Common myeloid progenitor, CD34-positive (primary cell): Measurements from ENCODE around the gene SUPT7L.
A peak's percentile ranks its signal among the peaks of the same experiment; 100 is the strongest.
"Not testable (repeated sequence)": the region's sequence is repeated elsewhere in the genome, so short reads cannot be mapped to it uniquely, and the experiment has no call there.

Experiments used
- CTCF ChIA-PET: fragments of 350-600 bp; sonication (Branson Sonifier 250); formaldehyde crosslinking; loops from one replicate; lab custom pipeline; 2021; ENCODE audit warnings: antibody characterized with exemption; lab: Charles Lee
- POLR2A ChIA-PET: fragments of 350-600 bp; sonication (Branson Sonifier 250); formaldehyde crosslinking; loops from one replicate; lab custom pipeline; 2021; ENCODE audit warnings: antibody characterized with exemption; lab: Charles Lee
- DNase-seq, 3 donors: peaks; one replicate each; pipeline versions ENCODE4 v3.0.0 to v3.0.0-alpha.2; 2013
- H3K27ac ChIP-seq, 2 experiments: 1 replicate in 1 of 2; 2 replicates in 1 of 2; pipeline ENCODE4 v1.7.0; 2013; ENCODE audit warnings: inconsistent platforms in 2 of 2, low read length in 2 of 2, mild to moderate bottlenecking in 2 of 2, low read depth in 1 of 2, moderate library complexity in 1 of 2; ENCODE audit not compliant: severe bottlenecking in 2 of 2, insufficient read depth in 1 of 2, poor library complexity in 1 of 2
- H3K27me3 ChIP-seq, 5 experiments: replicated peaks in 2 of 5; 1 replicate in 3 of 5; 2 replicates in 2 of 5; pipeline versions ENCODE4 v1.6.1 to v1.7.0; 2013; ENCODE audit warnings: low read length in 4 of 5, mild to moderate bottlenecking in 2 of 5, moderate library complexity in 2 of 5, inconsistent platforms in 1 of 5; ENCODE audit not compliant: insufficient read depth in 5 of 5, control insufficient read depth in 4 of 5
- H3K36me3 ChIP-seq, 4 experiments: 1 replicate in 2 of 4; 2 replicates in 2 of 4; pipeline versions ENCODE4 v1.6.1 to v1.7.0; 2013; ENCODE audit warnings: low read length in 3 of 4, control low read depth in 1 of 4, mild to moderate bottlenecking in 1 of 4; ENCODE audit not compliant: control insufficient read depth in 4 of 4, insufficient read depth in 4 of 4
- H3K4me1 ChIP-seq, 4 experiments: 1 replicate in 3 of 4; 2 replicates in 1 of 4; pipeline versions ENCODE4 v1.6.1 to v1.7.1; 2013; ENCODE audit warnings: low read length in 3 of 4, mild to moderate bottlenecking in 3 of 4, control low read depth in 1 of 4, inconsistent platforms in 1 of 4, moderate library complexity in 1 of 4; ENCODE audit not compliant: control insufficient read depth in 4 of 4, insufficient read depth in 4 of 4; ENCODE audit errors: control extremely low read depth in 1 of 4
- H3K4me3 ChIP-seq, 7 experiments: 1 replicate in 4 of 7; 2 replicates in 3 of 7; pipeline versions ENCODE4 v1.5.1 to v1.7.0; 2013; ENCODE audit warnings: mild to moderate bottlenecking in 7 of 7, low read length in 6 of 7, moderate library complexity in 6 of 7, inconsistent platforms in 2 of 7, low read depth in 2 of 7, control low read depth in 1 of 7; ENCODE audit not compliant: insufficient read depth in 4 of 7, control insufficient read depth in 1 of 7; ENCODE audit errors: extremely low read depth in 1 of 7
- H3K9me3 ChIP-seq, 5 experiments: 1 replicate in 4 of 5; 2 replicates in 1 of 5; pipeline versions ENCODE4 v1.6.1 to v1.7.1; 2013; ENCODE audit warnings: low read length in 4 of 5, mild to moderate bottlenecking in 2 of 5, inconsistent platforms in 1 of 5, low read depth in 1 of 5, moderate library complexity in 1 of 5; ENCODE audit not compliant: control insufficient read depth in 4 of 5, insufficient read depth in 2 of 5; ENCODE audit errors: control extremely low read depth in 1 of 5
- WGBS: methylation state at CpG from one replicate; pipeline ENCODE4 v1.1.5; 2013; ENCODE audit not compliant: insufficient coverage; 5-methylcytosine and 5-hydroxymethylcytosine counted together

The SUPT7L gene

DNA sequence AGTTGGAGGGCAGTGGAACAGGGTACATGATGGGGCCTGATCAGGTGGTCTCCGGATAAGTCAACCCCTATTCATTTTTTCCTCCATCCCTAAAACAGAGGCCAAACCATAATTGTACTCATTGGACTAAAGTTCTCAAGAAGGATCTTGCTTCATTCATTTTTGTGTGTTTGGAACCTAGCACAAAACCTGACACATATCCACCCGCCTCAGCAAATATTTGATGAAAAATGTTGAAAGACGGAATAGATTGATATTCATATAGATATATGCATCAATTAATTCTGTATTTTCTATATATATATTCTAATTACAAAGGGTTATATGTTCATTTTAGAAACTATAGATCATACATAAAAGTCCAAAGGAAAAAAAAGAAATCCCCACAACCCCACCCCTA, 22.2 kb upstream of the SUPT7L start:
- CTCF ChIA-PET = no interaction called here
- peaks cover 25 to 43% (median 36%) of the 10 kb centered on the region in 4 experiments for H3K36me3 ChIP-seq
- H3K4me3 ChIP-seq = no peak overlapping the region
- DNase-seq = no peak
- H3K27ac ChIP-seq = no peak overlapping the region
- peaks cover 0 to 5% (median 2%) of the 10 kb centered on the region in 4 experiments for H3K4me1 ChIP-seq
- H3K27me3 ChIP-seq = no peaks in the 10 kb centered on the region
- WGBS = no CpG with 5 or more reads among the region's 3 CpGs
- POLR2A ChIA-PET = no interaction called here
- H3K9me3 ChIP-seq = no peaks in the 10 kb centered on the region

DNA sequence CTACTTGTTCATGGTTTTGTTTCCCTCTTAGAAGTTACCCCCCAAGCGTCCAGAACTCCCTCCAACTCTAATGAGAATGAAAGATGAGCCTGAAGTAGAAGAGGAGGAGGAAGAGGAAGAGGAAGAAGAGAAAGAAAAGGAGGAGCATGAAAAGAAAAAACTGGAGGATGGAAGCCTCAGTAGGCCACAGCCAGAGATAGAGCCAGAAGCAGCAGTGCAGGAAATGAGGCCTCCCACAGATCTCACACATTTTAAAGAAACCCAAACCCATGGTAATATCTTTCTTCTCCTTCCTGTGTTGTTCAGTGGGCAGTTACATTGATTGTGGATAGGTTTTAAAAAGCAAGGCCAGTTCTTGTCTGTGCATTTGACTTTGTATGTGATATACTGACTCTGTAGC, 21.6 kb upstream of the SUPT7L start:
- peaks cover 27 to 43% (median 36%) of the 10 kb centered on the region in 4 experiments for H3K36me3 ChIP-seq
- DNase-seq, H3K27me3 ChIP-seq, POLR2A ChIA-PET, H3K4me1 ChIP-seq, H3K9me3 ChIP-seq, H3K4me3 ChIP-seq, H3K27ac ChIP-seq: not testable (repeated sequence)
- WGBS = no CpG with 5 or more reads among the region's 1 CpG
- CTCF ChIA-PET = interaction anchor here (1.8 to 4.9 kb wide), 4 partner anchors 11 to 24 kb away, joined by 4 to 57 read pairs (median 13); partner anchors contain the start of genes SLC4A1AP and SUPT7L

DNA sequence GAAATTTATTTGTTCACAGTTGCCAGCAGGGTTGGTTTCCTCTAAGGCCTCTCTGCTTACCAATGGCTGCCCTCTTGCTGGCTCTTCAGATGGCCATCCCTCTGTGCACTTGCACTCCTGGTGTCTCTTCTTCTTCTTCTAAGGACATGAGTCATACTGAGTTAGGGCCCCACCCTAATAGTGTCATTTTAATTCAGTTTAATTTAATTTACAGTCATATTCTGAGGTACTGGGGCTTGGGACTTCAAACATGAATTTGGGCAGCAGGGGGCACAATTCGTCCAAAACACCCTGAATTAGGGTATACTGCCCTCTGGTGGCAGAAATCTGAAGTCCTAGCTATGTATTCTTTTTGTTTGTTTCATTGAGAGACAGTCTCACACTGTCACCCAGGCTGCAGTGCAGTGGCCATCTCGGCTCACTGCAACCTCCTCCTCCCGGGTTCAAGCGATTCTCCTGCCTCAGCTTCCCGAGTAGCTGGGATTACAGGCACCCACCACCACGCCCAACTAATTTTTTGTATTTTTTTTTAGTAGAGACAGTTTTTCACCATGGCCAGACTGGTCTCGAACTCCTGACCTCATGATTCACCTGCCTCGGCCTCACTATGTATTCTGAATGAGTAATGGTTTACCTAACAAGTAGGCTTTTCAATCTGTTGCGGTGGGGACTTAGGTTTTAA, 20.1 kb upstream of the SUPT7L start:
- no peaks in the 10 kb centered on the region for H3K9me3 ChIP-seq
- DNase-seq = peak; percentile 95 to 99 (median 96)
- POLR2A ChIA-PET = no interaction called here
- CTCF ChIA-PET = interaction anchor here (0.6 to 4.9 kb wide), 27 partner anchors 7 to 761 kb away, joined by 3 to 57 read pairs (median 4); partner anchors contain the start of genes CCDC121, GPN1, SLC4A1AP and SUPT7L
- WGBS = 19% methylated on average over 5 of the region's 9 CpGs
- H3K27me3 ChIP-seq = no peaks in the 10 kb centered on the region
- H3K27ac ChIP-seq = no peak overlapping the region
- peaks cover 21 to 47% (median 35%) of the 10 kb centered on the region in 4 experiments for H3K36me3 ChIP-seq
- H3K4me1 ChIP-seq = peaks cover 0 to 5% (median 2%) of the 10 kb centered on the region in 4 experiments
- H3K4me3 ChIP-seq = no peak overlapping the region

DNA sequence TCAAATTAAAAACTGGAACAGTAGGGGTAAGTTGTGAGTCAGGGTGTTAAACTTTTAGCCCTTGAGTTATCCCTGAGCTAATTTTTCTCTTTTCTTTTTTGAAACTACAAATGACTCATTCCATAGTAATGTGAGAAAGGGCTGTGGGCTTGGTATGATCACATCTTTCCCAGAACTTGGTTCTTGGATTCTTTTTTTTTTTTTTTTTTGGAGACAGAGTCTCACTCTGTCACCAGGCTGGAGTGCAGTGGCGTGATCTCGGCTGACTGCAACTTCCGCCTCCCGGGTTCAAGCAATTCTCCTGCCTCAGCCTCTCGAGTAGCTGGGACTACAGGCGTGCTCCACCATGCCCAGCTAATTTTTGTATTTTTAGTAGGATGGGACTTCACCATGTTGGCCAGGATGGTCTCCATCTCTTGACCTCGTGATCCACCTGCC, 18.9 kb upstream of the SUPT7L start:
- WGBS = 100% methylated on average over 7 of the region's 7 CpGs
- not testable (repeated sequence) for DNase-seq, H3K4me1 ChIP-seq, H3K9me3 ChIP-seq, H3K27me3 ChIP-seq, H3K27ac ChIP-seq, H3K4me3 ChIP-seq
- POLR2A ChIA-PET = interaction anchor here (1.1 kb wide), 1 partner anchor 19 kb away, joined by 4 read pairs; the partner anchor contains the start of genes SLC4A1AP and SUPT7L
- CTCF ChIA-PET = interaction anchor here (0.6 to 4.9 kb wide), 21 partner anchors 8 to 1513 kb away, joined by 3 to 57 read pairs (median 5); partner anchors contain the start of genes CCDC121, GPN1, SLC4A1AP and SUPT7L
- peaks cover 19 to 50% (median 29%) of the 10 kb centered on the region in 4 experiments for H3K36me3 ChIP-seq

DNA sequence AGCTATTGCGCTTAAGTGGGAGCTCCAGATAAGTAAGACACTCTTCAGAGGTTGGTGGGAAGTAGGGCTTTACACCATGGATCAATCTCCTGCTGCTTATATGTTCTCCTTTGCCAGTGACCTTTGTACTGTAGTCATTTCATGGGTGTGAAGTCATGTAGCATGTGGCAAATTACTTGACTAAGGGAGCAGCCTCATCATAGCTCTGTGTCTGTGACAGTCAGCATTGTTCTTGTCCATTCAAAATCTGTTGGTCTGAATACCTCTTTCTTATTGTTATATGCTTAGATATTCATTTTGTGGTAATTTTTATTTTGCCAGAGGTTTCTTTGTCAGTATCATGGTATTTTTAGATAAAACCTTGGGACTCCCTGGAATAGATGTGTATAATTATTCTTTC, 18.4 kb upstream of the SUPT7L start:
- ChIA-PET CTCF (interaction anchor here (0.6 to 4.9 kb wide), 11 partner anchors 8 to 135 kb away, joined by 3 to 57 read pairs (median 6); partner anchors contain the start of genes CCDC121, GPN1, SLC4A1AP and SUPT7L), POLR2A (interaction anchor here (1.1 kb wide), 1 partner anchor 18 kb away, joined by 4 read pairs; the partner anchor contains the start of genes SLC4A1AP and SUPT7L)
- Histone ChIP-seq H3K9me3 (no peaks in the 10 kb centered on the region), H3K27me3 (no peaks in the 10 kb centered on the region), H3K4me3 (no peak overlapping the region), H3K36me3 (peaks cover 21 to 55% (median 30%) of the 10 kb centered on the region in 4 experiments), H3K4me1 (peaks cover 0 to 5% (median 2%) of the 10 kb centered on the region in 4 experiments), H3K27ac (no peak overlapping the region)
- DNase-seq = no peak
- 100% methylated on average over 1 of the region's 1 CpG for WGBS

DNA sequence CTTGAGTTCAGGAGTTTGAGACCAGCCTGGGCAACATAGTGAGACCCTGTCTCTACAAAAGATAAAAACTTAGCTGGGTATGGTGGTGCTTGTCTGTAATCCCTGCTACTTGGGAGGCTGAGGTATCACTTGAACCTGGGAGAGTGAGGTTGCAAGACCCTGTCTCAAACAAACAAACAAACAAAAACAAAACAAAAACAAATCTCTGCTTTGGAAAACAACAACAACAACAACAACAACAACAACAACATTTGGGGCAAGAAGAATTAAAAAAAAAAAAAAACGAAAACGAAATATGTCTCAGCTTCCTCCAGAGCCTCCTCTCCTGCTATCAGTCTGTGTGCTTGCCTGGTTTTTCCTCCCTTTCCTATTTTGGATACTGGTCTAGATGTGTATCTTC, 17.2 kb upstream of the SUPT7L start:
- DNase-seq = no peak
- Histone ChIP-seq H3K36me3 (peaks cover 13 to 52% (median 31%) of the 10 kb centered on the region in 4 experiments), H3K9me3 (no peaks in the 10 kb centered on the region), H3K27me3 (no peaks in the 10 kb centered on the region), H3K4me1 (peaks cover 0 to 5% (median 2%) of the 10 kb centered on the region in 4 experiments), H3K4me3 (no peak overlapping the region), H3K27ac (no peak overlapping the region)
- POLR2A ChIA-PET = interaction anchor here (0.7 kb wide), 1 partner anchor 52 kb away, joined by 4 read pairs; the partner anchor contains the start of gene CCDC121
- CTCF ChIA-PET = interaction anchor here (0.8 to 4.9 kb wide), 7 partner anchors 10 to 52 kb away, joined by 3 to 57 read pairs (median 6); partner anchors contain the start of genes CCDC121, GPN1, SLC4A1AP and SUPT7L
- no CpG with 5 or more reads among the region's 2 CpGs for WGBS
